Right atrium auricular region (tissue), 2 donors: ENCODE measurements around the gene ASIC5. TPM values are rescaled to one million over a fixed set of nuclear protein-coding genes. Genes with fewer than 3 reads are reported as not detected.
A peak's percentile ranks its signal among the peaks of the same experiment; 100 is the strongest.

Experiments
- DNase-seq: peaks from one replicate; pipeline ENCODE4 v3.0.0-alpha.2; 2019; ENCODE audit warnings: low spot score
- H3K27ac ChIP-seq, 2 donors: fragments of 200-600 bp; sonication (generic); 1 replicate in 1 of 2; 2 replicates in 1 of 2; pipeline ENCODE4 v1.5.1; 2016 to 2019
- H3K27me3 ChIP-seq, 2 donors: fragments of 200-600 bp; sonication (generic); one replicate each; pipeline versions ENCODE4 v1.5.1 to v1.6.0; 2017 to 2019
- H3K36me3 ChIP-seq: fragments of 200-600 bp; sonication (generic); one replicate; pipeline ENCODE4 v1.5.1; 2016
- H3K4me1 ChIP-seq, 2 donors: fragments of 200-600 bp; sonication (generic); one replicate each; pipeline versions ENCODE4 v1.5.1 to v1.6.0; 2017 to 2019
- H3K4me3 ChIP-seq, 2 donors: fragments of 200-600 bp; sonication (generic); 1 replicate in 1 of 2; 2 replicates in 1 of 2; pipeline ENCODE4 v1.5.1; 2017 to 2019; ENCODE audit warnings: mild to moderate bottlenecking in 1 of 2, moderate library complexity in 1 of 2
- H3K9me3 ChIP-seq, 2 donors: fragments of 200-600 bp; sonication (generic); one replicate each; pipeline ENCODE4 v1.5.1; 2019
- total RNA-seq, 2 donors: library from RNA; depleted of rRNA; stranded (reverse); fragments of >200 nt; gene quantifications; one replicate each; pipeline ENCODE4 v1.1.0, GENCODE V29; 2016
- TF ChIP-seq, protein P1 (sequence below), 2 donors: fragments of 200-600 bp; sonication (generic); IDR thresholded peaks; one replicate each; pipeline ENCODE4 v1.5.1; 2019; ENCODE audit warnings: antibody characterized with exemption in 2 of 2

Gene ASIC5
- total RNA-seq, 2 donors from 2014 or later: not detected

DNA sequence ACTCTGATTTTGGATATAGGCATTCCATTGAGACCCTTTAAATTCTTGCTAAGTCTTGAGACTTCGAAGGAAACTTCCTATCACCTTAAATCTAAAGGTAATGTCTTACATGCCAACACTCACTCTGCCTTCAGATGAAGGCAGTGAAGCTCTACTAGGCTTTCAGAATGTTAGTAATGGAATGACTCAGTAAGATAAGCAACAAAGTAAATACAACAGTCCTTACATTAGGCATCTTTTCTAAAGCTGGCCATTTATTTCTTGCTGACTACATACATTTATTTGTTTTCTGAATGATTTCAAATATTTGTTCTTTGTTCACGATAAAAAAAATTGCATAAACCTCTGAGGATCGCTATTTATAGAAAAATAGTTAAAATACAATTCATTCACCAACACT is 43.5 kb downstream of the ASIC5 start:
- Histone ChIP-seq H3K4me1 (no peaks in the 10 kb centered on the region), H3K36me3 (no peaks in the 10 kb centered on the region), H3K4me3 (no peak overlapping the region), H3K27ac (no peak overlapping the region), H3K27me3 (no peaks in the 10 kb centered on the region), H3K9me3 (no peaks in the 10 kb centered on the region)
- DNase-seq: no peak
- TF ChIP-seq, protein P1, sequence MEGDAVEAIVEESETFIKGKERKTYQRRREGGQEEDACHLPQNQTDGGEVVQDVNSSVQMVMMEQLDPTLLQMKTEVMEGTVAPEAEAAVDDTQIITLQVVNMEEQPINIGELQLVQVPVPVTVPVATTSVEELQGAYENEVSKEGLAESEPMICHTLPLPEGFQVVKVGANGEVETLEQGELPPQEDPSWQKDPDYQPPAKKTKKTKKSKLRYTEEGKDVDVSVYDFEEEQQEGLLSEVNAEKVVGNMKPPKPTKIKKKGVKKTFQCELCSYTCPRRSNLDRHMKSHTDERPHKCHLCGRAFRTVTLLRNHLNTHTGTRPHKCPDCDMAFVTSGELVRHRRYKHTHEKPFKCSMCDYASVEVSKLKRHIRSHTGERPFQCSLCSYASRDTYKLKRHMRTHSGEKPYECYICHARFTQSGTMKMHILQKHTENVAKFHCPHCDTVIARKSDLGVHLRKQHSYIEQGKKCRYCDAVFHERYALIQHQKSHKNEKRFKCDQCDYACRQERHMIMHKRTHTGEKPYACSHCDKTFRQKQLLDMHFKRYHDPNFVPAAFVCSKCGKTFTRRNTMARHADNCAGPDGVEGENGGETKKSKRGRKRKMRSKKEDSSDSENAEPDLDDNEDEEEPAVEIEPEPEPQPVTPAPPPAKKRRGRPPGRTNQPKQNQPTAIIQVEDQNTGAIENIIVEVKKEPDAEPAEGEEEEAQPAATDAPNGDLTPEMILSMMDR (IDR thresholded peaks at IDR 0.05): no peak

DNA sequence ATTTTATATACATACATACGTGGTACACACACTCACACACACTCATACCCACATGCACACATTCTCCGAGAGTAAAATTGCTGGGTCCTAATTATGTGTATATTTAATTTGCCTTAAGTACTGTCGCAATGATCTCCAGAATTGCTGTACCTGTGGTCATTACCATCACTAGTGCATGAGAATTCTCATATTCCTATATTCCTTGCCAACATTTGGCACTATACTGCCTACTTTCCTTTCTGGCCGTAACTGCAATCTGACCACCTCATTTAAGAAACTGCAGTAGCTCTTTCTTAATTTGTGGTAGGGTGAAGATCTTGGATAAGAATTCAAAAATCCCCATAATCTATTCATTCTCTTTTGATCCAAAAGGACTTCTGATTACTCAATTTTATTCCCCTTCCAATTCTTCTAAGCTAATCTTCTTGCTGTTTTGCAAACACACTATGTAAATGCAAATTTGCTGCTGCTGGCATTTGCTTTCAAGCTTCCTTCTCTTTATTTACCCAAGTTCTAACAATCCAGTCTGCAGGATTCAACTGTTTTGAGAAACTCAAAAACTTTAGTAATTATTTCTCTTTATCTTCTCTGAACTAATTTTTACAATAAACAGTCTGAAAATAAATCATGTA is 45.1 kb downstream of the ASIC5 start:
- TF ChIP-seq, protein P1 (IDR thresholded peaks at IDR 0.05): no peak
- no peaks in the 10 kb centered on the region for H3K9me3 ChIP-seq

DNA sequence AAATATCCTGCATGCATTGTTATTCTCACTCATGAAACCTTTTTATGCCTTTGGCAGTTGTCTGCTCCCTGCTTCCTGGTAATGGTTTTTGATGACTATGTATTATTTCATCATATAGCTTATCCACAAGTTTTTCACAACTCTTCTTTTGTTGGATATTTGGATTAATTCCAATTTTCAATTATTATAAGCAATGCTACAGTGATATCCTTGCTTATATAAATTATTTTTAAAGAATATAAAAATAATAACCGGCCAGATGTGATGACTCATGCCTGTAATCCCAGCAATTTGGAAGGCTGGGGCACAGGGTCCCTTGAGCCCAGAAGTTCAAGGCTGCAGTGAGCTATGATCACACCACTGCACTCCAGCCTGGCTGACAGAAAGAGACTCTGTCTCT is 47.0 kb downstream of the ASIC5 start:
- DNase-seq: no peak
- Histone ChIP-seq H3K27ac (no peak overlapping the region), H3K4me3 (no peak overlapping the region), H3K4me1 (no peaks in the 10 kb centered on the region), H3K36me3 (no peaks in the 10 kb centered on the region), H3K27me3 (no peaks in the 10 kb centered on the region), H3K9me3 (no peaks in the 10 kb centered on the region)
- TF ChIP-seq, protein P1 (IDR thresholded peaks at IDR 0.05): no peak

More for the DNA sequence above, 45.1 kb downstream of the ASIC5 start:
- H3K4me3 ChIP-seq: no peak overlapping the region
- H3K27ac ChIP-seq: no peak overlapping the region
- no peaks in the 10 kb centered on the region for H3K4me1 ChIP-seq
- no peaks in the 10 kb centered on the region for H3K27me3 ChIP-seq
- H3K36me3 ChIP-seq: no peaks in the 10 kb centered on the region
- DNase-seq: no peak

DNA sequence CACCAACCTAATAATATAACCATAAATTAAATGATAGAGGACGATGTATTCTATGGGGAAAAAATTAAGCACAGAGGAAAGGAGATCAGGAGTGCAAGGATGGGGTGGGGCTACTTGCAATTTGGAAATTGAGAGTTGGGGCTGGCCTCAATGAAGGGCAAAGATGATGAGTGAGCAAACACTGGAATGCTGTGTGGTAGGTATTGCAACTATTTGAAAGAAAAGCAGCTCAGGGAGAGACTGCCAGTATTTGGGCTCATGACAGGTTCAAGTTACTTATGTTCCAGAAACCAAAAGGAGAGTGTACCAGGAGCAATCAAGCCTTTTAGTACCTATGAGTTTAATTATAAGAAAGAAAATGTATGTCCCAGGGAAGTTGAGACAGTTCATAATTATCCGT is 47.4 kb downstream of the ASIC5 start:
- H3K36me3 ChIP-seq: no peaks in the 10 kb centered on the region
- H3K27me3 ChIP-seq: no peaks in the 10 kb centered on the region
- H3K9me3 ChIP-seq: no peaks in the 10 kb centered on the region
- DNase-seq: no peak
- TF ChIP-seq, protein P1 (IDR thresholded peaks at IDR 0.05): no peak
- no peaks in the 10 kb centered on the region for H3K4me1 ChIP-seq
- no peak overlapping the region for H3K4me3 ChIP-seq
- H3K27ac ChIP-seq: no peak overlapping the region

DNA sequence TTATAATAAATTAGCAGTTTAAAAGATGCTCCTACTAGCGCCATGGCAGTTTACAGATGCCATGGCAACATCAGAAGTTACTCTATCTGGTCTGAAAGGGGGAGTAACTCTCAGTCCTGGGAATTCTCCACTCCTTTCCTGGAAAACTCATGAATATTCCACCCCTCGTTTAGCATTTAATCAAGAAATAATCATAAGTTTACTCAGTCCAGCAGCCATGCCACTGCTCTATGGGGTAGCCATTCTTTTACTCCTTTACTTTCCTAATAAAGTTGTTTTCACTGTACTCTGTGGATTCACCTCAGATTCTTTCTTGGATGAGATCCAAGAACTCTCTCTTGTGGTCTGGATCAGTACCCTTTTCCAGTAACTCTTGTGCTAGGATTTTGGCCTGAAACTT is 55.0 kb downstream of the ASIC5 start:
- H3K4me1 ChIP-seq: no peaks in the 10 kb centered on the region
- H3K9me3 ChIP-seq: no peaks in the 10 kb centered on the region
- H3K4me3 ChIP-seq: no peak overlapping the region
- TF ChIP-seq, protein P1 (IDR thresholded peaks at IDR 0.05): no peak
- no peaks in the 10 kb centered on the region for H3K36me3 ChIP-seq
- no peaks in the 10 kb centered on the region for H3K27me3 ChIP-seq
- no peak overlapping the region for H3K27ac ChIP-seq
- DNase-seq: no peak

DNA sequence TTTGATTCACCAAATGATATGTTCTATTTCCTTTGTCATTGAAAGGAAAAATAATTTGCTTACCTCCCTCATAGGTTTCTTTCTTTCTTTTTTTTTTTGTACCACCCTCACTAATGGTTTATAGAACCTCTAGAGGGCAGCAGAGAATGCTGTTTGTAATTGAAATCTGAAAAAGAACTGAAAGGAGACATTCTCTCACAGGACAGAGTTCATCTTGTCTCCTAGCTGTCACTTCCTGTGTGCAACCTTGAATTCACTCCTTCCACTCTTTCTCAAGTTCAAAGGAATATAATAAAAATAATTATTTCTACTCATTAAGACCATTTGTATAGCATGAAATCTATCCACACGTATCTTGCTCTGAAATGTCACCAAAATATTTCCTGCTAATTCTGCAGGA is 56.2 kb downstream of the ASIC5 start:
- Histone ChIP-seq H3K9me3 (no peaks in the 10 kb centered on the region), H3K27ac (no peak overlapping the region), H3K4me1 (no peaks in the 10 kb centered on the region), H3K4me3 (no peak overlapping the region), H3K27me3 (no peaks in the 10 kb centered on the region), H3K36me3 (peaks cover 10% of the 10 kb centered on the region)
- TF ChIP-seq, protein P1 (IDR thresholded peaks at IDR 0.05): peak; percentile 64 to 75
- no peak for DNase-seq
